NCI-H187 treated with DMSO at 0.1 percent for 48 hours (cell line): ENCODE results near the gene TATDN3.
A peak's percentile ranks its signal among the peaks of the same experiment; 100 is the strongest.
"Not testable (repeated sequence)": the region's sequence is repeated elsewhere in the genome, so short reads cannot be mapped to it uniquely, and the experiment has no call there.

Experiments used
- DNase-seq: peaks from one replicate; lab custom pipeline; 2025; lab: John Stamatoyannopoulos, UW

Gene TATDN3

DNA sequence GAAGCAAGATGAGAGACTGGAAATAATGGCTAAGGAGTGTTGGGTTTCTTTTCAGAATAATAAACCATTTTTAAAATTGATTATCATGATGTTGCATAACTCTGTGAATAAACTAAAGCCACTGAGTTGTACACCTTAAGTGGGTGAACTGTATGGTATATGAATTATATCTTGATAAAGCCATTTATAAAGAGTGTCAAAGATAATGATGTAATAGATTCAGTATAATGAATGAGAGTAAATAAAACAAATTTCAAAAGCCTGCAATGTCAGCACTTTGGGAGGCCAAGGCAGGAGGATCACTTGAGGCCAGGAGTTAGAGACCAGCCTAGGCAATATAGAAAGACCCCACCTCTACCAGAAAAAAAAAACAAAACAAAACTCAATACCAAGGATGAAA is 16.5 kb upstream of the TATDN3 start:
- DNase-seq, result no peak

- DNase-seq, result no peak
Measured at GRCh38 chr1:212777151-212777550, 14.5 kb upstream of the TATDN3 start.

DNA sequence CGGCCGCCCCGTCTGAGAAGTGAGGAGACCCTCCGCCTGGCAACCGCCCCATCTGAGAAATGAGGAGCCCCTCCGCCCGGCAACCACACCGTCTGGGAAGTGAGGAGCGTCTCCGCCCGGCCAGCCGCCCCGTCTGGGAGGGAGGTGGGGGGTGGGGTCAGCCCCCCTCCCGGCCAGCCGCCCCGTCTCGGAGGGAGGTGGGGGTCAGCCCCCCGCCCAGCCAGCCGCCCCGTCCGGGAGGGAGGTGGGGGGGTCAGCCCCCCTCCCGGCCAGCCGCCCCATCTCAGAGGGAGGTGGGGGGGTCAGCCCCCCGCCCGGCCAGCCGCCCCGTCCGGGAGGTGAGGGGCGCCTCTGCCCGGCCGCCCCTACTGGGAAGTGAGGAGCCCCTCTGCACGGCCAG is 12.6 kb upstream of the TATDN3 start:
- not testable (repeated sequence) for DNase-seq

GRCh38 chr1:212780759-212781158 is 10.9 kb upstream of the TATDN3 start:
- no peak for DNase-seq

GRCh38 chr1:212781225-212781624 is 10.5 kb upstream of the TATDN3 start:
- DNase-seq, result no peak

DNA sequence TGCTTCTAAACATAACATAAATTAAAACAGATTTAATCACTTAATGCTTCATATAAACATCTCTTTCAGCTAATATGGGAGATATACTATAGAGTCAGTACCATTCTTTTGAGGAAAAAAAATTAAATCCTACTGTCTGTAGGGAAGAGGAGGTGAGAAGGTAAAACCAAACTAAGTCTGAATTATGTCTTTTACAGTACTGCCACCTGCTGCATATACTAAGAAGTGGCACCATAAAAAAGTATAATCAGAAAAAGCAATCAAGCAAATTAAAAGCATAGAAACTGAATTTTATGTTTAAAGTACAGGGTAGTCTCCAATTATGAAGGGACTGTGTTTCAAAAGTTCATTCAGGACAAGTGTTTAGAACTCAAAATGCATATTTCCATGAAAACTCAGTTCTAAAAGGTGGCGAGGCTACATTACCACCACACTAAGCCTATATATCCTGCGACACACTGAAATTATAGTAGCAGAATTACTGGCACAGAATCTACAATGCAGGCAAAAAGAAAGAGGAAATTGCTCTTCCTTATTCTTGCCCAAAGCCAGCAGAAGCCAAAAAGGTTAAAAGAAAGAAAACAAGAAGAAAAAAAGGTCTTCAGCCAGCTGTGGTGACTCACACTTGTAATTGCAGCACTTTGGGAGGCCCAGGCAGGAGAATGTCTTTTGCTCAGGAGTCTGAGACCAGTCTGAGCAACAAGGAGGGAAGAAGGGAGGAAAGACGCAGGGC is 9.1 kb upstream of the TATDN3 start:
- peak; percentile 1 for DNase-seq

- DNase-seq, result no peak
Measured at GRCh38 chr1:212783976-212784375, 7.7 kb upstream of the TATDN3 start.

DNA sequence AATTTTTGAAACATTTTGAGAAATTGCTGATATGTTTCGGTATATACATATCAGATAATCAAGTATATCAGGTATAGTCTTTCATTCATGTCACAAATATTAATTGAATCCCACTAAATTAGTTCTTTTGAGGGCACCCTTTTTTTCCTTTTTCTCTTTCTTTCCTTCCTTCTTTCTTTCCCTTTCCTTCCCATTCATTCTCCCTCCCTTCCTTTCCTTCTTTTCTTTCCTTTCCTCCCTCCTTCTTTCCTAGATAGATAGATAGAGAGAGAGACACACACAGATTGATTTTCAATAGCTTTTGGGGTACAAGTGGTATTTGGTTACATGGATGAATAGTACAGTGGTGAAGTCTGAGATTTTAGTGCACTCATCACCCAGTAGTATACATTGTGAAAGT is 5.8 kb upstream of the TATDN3 start:
- DNase-seq, result no peak

GRCh38 chr1:212791261-212791675 is 426 bp upstream of the TATDN3 start:
- DNase-seq, result no peak

DNA sequence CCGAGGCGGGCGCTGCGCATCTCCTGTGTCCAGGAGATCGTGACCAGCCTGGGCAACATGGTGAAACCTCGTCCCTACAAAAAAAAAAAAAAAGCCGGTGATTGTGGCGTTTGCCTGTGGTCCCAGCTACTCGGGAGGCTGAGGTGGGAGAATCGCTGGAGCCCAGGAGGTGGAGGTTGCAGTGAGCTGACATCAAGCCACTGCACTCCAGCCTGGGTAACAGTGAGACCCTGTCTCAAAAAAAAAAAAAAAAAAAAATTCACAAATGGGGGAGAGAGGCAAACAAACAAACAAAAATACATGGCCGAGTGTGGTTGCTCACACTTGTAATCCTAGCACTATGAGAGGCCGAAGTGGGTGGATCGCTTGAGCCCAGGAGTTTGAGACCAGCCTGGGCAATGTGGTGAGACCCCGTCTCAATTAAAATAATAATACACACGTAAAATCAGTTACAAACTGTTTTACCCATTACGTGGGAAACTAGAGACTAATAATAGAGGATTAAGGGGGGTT is 758 bp downstream of the TATDN3 start:
- no peak for DNase-seq

- DNase-seq, result no peak
Measured at GRCh38 chr1:212794561-212795014, 2.9 kb downstream of the TATDN3 start.

- no peak for DNase-seq
Measured at GRCh38 chr1:212797681-212798080, 6.0 kb downstream of the TATDN3 start.

DNA sequence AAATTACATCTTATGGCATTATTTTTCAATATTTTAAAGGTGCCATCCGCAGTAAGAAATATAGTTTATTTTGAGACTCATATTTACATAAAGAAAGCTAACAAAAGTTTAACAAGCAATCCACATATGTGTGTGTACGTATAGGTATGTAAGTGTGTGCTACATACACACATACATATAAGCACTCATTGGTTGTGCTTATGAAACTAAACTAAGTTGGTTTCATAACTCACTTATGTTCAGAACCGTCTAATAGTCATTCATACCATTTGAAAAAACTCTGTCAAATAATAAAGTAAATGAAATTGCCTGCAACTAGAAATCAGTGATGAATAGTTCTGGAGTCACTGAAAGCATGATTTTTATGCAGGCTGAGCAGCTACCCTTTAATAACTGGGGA is 14.1 kb downstream of the TATDN3 start:
- DNase-seq, result no peak

DNA sequence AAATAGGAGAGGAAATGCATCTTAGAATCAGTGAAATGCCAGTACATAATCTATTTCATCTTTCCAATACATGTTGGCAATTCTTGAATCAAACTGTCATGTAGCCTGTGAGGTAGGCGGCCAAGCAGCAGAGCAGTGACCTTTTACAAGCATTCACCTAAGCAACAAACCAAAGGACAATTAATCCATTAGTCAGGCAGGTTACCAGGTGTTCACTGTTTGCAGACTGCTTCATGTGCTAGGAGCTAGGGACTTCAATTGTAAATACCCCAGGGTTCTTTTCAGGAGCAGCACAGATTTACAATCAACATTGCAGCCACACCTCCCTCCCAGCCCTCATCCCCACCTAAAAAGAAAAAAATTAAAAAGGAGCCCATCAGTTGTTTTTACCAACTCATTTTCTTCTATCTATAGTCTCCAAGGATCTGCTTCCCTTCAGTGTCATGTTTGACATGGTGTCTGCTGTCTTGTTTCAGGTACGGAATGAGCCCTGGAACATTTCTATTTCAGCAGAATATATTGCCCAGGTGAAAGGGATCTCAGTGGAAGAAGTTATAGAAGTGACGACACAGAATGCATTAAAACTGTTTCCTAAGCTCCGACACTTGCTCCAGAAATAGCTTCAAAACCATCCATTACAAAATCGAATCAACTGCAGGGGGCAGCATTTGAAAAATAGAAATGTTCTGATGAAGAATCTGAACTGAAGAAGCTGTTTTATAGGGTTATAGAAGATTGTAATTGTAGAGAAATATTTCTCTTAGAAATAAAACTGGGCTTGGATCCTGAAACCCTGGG is 23.0 kb downstream of the TATDN3 start:
- DNase-seq, result no peak

DNA sequence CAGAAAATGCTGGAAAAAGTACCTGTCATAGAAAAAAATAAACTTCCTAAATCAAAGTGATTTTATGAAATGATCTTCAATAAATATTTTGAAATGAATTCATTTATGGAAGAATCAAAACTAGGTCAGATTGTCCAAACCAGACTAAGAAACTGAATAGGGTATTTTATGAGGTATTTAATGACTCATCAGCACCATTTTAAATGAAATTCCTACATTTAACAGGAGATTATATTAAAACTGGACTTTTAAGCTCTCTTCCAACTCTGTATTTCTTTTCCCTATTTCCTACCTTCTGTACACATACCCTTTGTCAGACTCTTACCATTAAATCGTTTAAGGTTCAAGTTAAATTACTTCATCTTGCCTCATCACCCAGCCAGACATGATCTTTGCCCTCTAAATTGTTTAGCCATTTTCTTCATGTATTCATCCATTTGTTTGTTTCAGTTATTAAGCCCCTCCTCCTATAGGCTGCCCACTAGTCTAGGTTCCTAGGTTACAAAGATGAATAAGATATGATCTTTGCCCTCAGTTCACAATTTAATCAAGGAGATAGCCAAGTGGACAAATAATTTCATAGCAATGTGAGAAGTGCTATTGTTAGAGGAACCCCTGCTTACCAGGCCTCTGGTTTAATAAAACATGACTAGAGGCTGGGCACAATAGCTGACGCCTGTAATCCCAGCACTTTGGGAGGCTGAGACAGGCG is 25.0 kb downstream of the TATDN3 start:
- no peak for DNase-seq

- no peak for DNase-seq
Measured at GRCh38 chr1:212819726-212820125, 28.0 kb downstream of the TATDN3 start.

GRCh38 chr1:212820969-212821368 is 29.3 kb downstream of the TATDN3 start:
- DNase-seq, result no peak

GRCh38 chr1:212822956-212823355 is 31.3 kb downstream of the TATDN3 start:
- no peak for DNase-seq

GRCh38 chr1:212824201-212824600 is 32.5 kb downstream of the TATDN3 start:
- DNase-seq, result no peak

- DNase-seq, result no peak
Measured at GRCh38 chr1:212825798-212826452, 34.2 kb downstream of the TATDN3 start.

GRCh38 chr1:212827171-212827776 is 35.6 kb downstream of the TATDN3 start:
- DNase-seq, result no peak
